Natural killer cell (primary cell): ENCODE data around the gene PRKG1. TPM values are rescaled to one million over a fixed set of nuclear protein-coding genes. Genes with fewer than 3 reads are reported as not detected.

ENCODE experiments used
- ATAC-seq, 3 donors: fragments of 150-1000 bp in 2 of 3; fragments of 200-7000 bp in 1 of 3; cut with Tn5 transposase; 1 replicate in 1 of 3; 2 replicates in 2 of 3; pipeline ENCODE4 v1.10.0; 2021; ENCODE audit warnings: mild to moderate bottlenecking in 2 of 3, moderate library complexity in 2 of 3
- DNase-seq, 2 donors: peaks; one replicate each; pipeline versions ENCODE4 v3.0.0 to v3.0.0-alpha.2; 2013 to 2021; ENCODE audit warnings: mixed read lengths in 1 of 2
- H3K27ac ChIP-seq: one replicate; pipeline ENCODE4 v1.5.1; 2013; ENCODE audit warnings: mild to moderate bottlenecking, low read length
- H3K27me3 ChIP-seq: one replicate; pipeline ENCODE4 v1.6.1; 2013; ENCODE audit warnings: low read length; ENCODE audit not compliant: control insufficient read depth, insufficient read depth
- H3K36me3 ChIP-seq: one replicate; pipeline ENCODE4 v1.6.1; 2013; ENCODE audit warnings: low read length; ENCODE audit not compliant: control insufficient read depth, insufficient read depth
- H3K4me1 ChIP-seq: one replicate; pipeline ENCODE4 v1.6.1; 2013; ENCODE audit warnings: low read length; ENCODE audit not compliant: control insufficient read depth, insufficient read depth
- H3K4me3 ChIP-seq: one replicate; pipeline ENCODE4 v1.5.1; 2013; ENCODE audit warnings: low read length
- H3K9me3 ChIP-seq: one replicate; pipeline ENCODE4 v1.6.1; 2013; ENCODE audit warnings: low read length; ENCODE audit not compliant: control insufficient read depth, insufficient read depth
- H3K27ac Mint-ChIP-seq, 2 donors: one replicate each; pipeline ENCODE4 v1.8.0; 2022; ENCODE audit warnings: mild to moderate bottlenecking in 2 of 2, mixed read lengths in 2 of 2, moderate library complexity in 1 of 2
- H3K27me3 Mint-ChIP-seq, 2 donors: one replicate each; pipeline ENCODE4 v1.8.0; 2022; ENCODE audit warnings: low read depth in 2 of 2, mixed read lengths in 2 of 2
- H3K36me3 Mint-ChIP-seq: one replicate; pipeline ENCODE4 v1.8.0; 2022; ENCODE audit warnings: mixed read lengths
- H3K4me1 Mint-ChIP-seq, 2 donors: one replicate each; pipeline ENCODE4 v1.8.0; 2022; ENCODE audit warnings: mixed read lengths in 2 of 2
- H3K4me3 Mint-ChIP-seq: one replicate; pipeline ENCODE4 v1.8.0; 2022; ENCODE audit warnings: mild to moderate bottlenecking, moderate library complexity, mixed read lengths
- H3K9me3 Mint-ChIP-seq, 2 donors: one replicate each; pipeline ENCODE4 v1.8.0; 2022; ENCODE audit warnings: mixed read lengths in 2 of 2
- CTCF ChIP-seq: fragments of 200-600 bp; IDR thresholded peaks from one replicate; pipeline ENCODE4 v1.8.0; 2022; ENCODE audit warnings: antibody characterized with exemption
- WGBS: methylation state at CpG from one replicate; pipeline ENCODE4 v1.1.7; 2013; ENCODE audit warnings: missing lambda C conversion rate; ENCODE audit not compliant: insufficient coverage; 5-methylcytosine and 5-hydroxymethylcytosine counted together
- intact Hi-C: fragments of 100-400 bp; cut with micrococcal nuclease; formaldehyde crosslinking; loops from one replicate; pipeline ENCODE4 v1.14.2; 2022
- total RNA-seq, 4 donors: library from RNA; stranded (reverse); fragments of 120-200 nt in 1 of 4; gene quantifications; one replicate each; pipeline versions ENCODE4 v1.2.3 to v1.2.4, GENCODE V29; 2013 to 2022

PRKG1 gene
- total RNA-seq, 3 donors from 2014 or later (not counting 1 experiment from before 2014, with no cell fraction given) = 0.23 to 0.41 (median 0.35) TPM

GRCh38 chr10:52318822-52319464 is 1244.7 kb downstream of the PRKG1 start:
- ATAC-seq (no peak), DNase-seq (no peak)
- Histone ChIP-seq H3K27ac (no peak overlapping the region), H3K27me3 (peaks cover 12% of the 10 kb centered on the region), H3K9me3 (no peaks in the 10 kb centered on the region), H3K4me1 (peaks cover 9% of the 10 kb centered on the region), H3K36me3 (no peaks in the 10 kb centered on the region), H3K4me3 (no peak overlapping the region)
- peaks cover 5 to 9% of the 10 kb centered on the region in 2 donors for H3K4me1 Mint-ChIP-seq
- WGBS = 92% methylated on average over 7 of the region's 7 CpGs
- H3K27me3 Mint-ChIP-seq = peaks cover 20 to 31% of the 10 kb centered on the region in 2 donors
- H3K9me3 Mint-ChIP-seq = no peaks in the 10 kb centered on the region
- no peak for TF ChIP-seq CTCF
- intact Hi-C loops = no loop called here
- no peak overlapping the region for H3K27ac Mint-ChIP-seq
- no peak overlapping the region for H3K4me3 Mint-ChIP-seq
- H3K36me3 Mint-ChIP-seq = no peaks in the 10 kb centered on the region

- DNase-seq (no peak), ATAC-seq (no peak)
- no CpG with 5 or more reads among the region's 2 CpGs for WGBS
- H3K4me1 Mint-ChIP-seq = no peaks in the 10 kb centered on the region
- Histone ChIP-seq H3K27ac (no peak overlapping the region), H3K27me3 (peaks cover 4% of the 10 kb centered on the region), H3K4me3 (no peak overlapping the region), H3K36me3 (no peaks in the 10 kb centered on the region), H3K4me1 (no peaks in the 10 kb centered on the region), H3K9me3 (no peaks in the 10 kb centered on the region)
- H3K9me3 Mint-ChIP-seq = no peaks in the 10 kb centered on the region
- no peak overlapping the region for H3K4me3 Mint-ChIP-seq
- no peak for TF ChIP-seq CTCF
- intact Hi-C loops = no loop called here
- no peaks in the 10 kb centered on the region for H3K36me3 Mint-ChIP-seq
- no peak overlapping the region for H3K27ac Mint-ChIP-seq
- H3K27me3 Mint-ChIP-seq = peaks cover 10 to 22% of the 10 kb centered on the region in 2 donors
Observed at GRCh38 chr10:52319926-52320325, 1245.6 kb downstream of the PRKG1 start.

- Histone ChIP-seq H3K27me3 (peaks cover 4% of the 10 kb centered on the region), H3K27ac (no peak overlapping the region), H3K9me3 (no peaks in the 10 kb centered on the region), H3K4me3 (no peak overlapping the region), H3K4me1 (no peaks in the 10 kb centered on the region), H3K36me3 (no peaks in the 10 kb centered on the region)
- Mint-ChIP-seq H3K4me1 (no peaks in the 10 kb centered on the region), H3K27me3 (peaks cover 0 to 5% of the 10 kb centered on the region in 2 donors), H3K27ac (no peak overlapping the region), H3K36me3 (no peaks in the 10 kb centered on the region), H3K4me3 (no peak overlapping the region), H3K9me3 (no peaks in the 10 kb centered on the region)
- no peak for TF ChIP-seq CTCF
- no peak for DNase-seq
- intact Hi-C loops = no loop called here
- ATAC-seq = no peak
- WGBS = 88% methylated on average over 1 of the region's 1 CpG
Observed at GRCh38 chr10:52322323-52322722, 1248.0 kb downstream of the PRKG1 start.

GRCh38 chr10:52322936-52323335 is 1248.6 kb downstream of the PRKG1 start:
- 100% methylated on average over 1 of the region's 1 CpG for WGBS
- H3K4me1 Mint-ChIP-seq = no peaks in the 10 kb centered on the region
- H3K9me3 ChIP-seq = no peaks in the 10 kb centered on the region
- peaks cover 4% of the 10 kb centered on the region for H3K27me3 ChIP-seq
- H3K4me3 Mint-ChIP-seq = no peak overlapping the region
- TF ChIP-seq CTCF = no peak
- H3K27ac ChIP-seq = no peak overlapping the region
- DNase-seq (no peak), ATAC-seq (no peak)
- no peaks in the 10 kb centered on the region for H3K36me3 ChIP-seq
- peaks cover 1 to 4% of the 10 kb centered on the region in 2 donors for H3K27me3 Mint-ChIP-seq
- no peak overlapping the region for H3K4me3 ChIP-seq
- H3K36me3 Mint-ChIP-seq = no peaks in the 10 kb centered on the region
- no peak overlapping the region for H3K27ac Mint-ChIP-seq
- intact Hi-C loops = no loop called here
- no peaks in the 10 kb centered on the region for H3K4me1 ChIP-seq
- H3K9me3 Mint-ChIP-seq = no peaks in the 10 kb centered on the region
